Ovary (tissue), 3 donors: ENCODE measurements around the gene COG6.

Source experiments
- POLR2A ChIP-seq: fragments of 450-650 bp; IDR thresholded peaks from one replicate; pipeline ENCODE4 v1.6.1; 2017; ENCODE audit warnings: antibody characterized with exemption, mild to moderate bottlenecking, moderate library complexity
- TF ChIP-seq, protein P1 (sequence below), 3 donors: fragments of 450-650 bp in 2 of 3; fragments of 200-600 bp in 1 of 3; IDR thresholded peaks; one replicate each; pipeline versions ENCODE4 v1.5.1 to v1.8.0; 2016 to 2022; ENCODE audit warnings: antibody characterized with exemption in 3 of 3, mild to moderate bottlenecking in 1 of 3
- donor health status: DM: no; HTN: no; CAD: no.

DNA sequence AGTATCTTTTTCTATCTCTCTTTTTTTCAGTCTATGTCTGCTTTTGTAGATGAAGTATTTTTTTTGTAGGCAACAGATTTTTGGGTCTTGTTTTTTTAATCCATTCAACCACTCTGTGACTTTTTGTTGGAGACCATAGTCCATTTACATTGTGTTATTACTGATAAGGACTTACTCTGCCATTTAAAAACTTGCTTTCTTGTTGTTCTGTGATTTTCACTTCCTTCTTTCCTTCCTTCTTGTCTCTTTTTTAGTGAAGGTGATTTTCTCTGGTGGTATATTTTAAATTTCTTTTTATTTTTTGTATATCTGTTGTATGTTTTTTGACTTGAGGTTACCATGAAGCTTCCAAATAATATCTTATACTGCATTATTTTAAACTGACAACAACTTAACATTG lies 79.5 kb downstream of the COG6 start:
- TF ChIP-seq, protein P1, sequence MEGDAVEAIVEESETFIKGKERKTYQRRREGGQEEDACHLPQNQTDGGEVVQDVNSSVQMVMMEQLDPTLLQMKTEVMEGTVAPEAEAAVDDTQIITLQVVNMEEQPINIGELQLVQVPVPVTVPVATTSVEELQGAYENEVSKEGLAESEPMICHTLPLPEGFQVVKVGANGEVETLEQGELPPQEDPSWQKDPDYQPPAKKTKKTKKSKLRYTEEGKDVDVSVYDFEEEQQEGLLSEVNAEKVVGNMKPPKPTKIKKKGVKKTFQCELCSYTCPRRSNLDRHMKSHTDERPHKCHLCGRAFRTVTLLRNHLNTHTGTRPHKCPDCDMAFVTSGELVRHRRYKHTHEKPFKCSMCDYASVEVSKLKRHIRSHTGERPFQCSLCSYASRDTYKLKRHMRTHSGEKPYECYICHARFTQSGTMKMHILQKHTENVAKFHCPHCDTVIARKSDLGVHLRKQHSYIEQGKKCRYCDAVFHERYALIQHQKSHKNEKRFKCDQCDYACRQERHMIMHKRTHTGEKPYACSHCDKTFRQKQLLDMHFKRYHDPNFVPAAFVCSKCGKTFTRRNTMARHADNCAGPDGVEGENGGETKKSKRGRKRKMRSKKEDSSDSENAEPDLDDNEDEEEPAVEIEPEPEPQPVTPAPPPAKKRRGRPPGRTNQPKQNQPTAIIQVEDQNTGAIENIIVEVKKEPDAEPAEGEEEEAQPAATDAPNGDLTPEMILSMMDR (IDR thresholded peaks at IDR 0.05), result no peak
- TF ChIP-seq POLR2A, result no peak
